Effector memory CD8-positive, alpha-beta T cell (primary cell): ENCODE measurements around the gene ZNF444.
A peak's percentile ranks its signal among the peaks of the same experiment; 100 is the strongest.

Experiments
- ATAC-seq: fragments of 150-1000 bp; cut with Tn5 transposase; replicated peaks from 2 replicates; pipeline ENCODE4 v1.10.0; 2021; ENCODE audit warnings: mild to moderate bottlenecking, moderate library complexity
- DNase-seq, 3 experiments: peaks; one replicate each; pipeline ENCODE4 v3.0.0; 2021
- H3K27ac Mint-ChIP-seq, 2 donors: one replicate each; pipeline ENCODE4 v1.8.0; 2022; ENCODE audit warnings: mild to moderate bottlenecking in 2 of 2, mixed read lengths in 2 of 2, moderate library complexity in 2 of 2
- H3K27me3 Mint-ChIP-seq, 2 donors: one replicate each; pipeline ENCODE4 v1.8.0; 2022; ENCODE audit warnings: mixed read lengths in 2 of 2
- H3K36me3 Mint-ChIP-seq: one replicate; pipeline ENCODE4 v1.8.0; 2022; ENCODE audit warnings: mild to moderate bottlenecking, moderate library complexity, mixed read lengths; ENCODE audit not compliant: insufficient read depth
- H3K4me1 Mint-ChIP-seq, 2 donors: one replicate each; pipeline ENCODE4 v1.8.0; 2022; ENCODE audit warnings: low read depth in 2 of 2, mixed read lengths in 2 of 2
- H3K4me3 Mint-ChIP-seq, 2 donors: one replicate each; pipeline ENCODE4 v1.8.0; 2022; ENCODE audit warnings: mild to moderate bottlenecking in 2 of 2, mixed read lengths in 2 of 2, moderate library complexity in 2 of 2
- H3K9me3 Mint-ChIP-seq, 2 donors: one replicate each; pipeline ENCODE4 v1.8.0; 2022; ENCODE audit warnings: mixed read lengths in 2 of 2

Gene ZNF444

DNA sequence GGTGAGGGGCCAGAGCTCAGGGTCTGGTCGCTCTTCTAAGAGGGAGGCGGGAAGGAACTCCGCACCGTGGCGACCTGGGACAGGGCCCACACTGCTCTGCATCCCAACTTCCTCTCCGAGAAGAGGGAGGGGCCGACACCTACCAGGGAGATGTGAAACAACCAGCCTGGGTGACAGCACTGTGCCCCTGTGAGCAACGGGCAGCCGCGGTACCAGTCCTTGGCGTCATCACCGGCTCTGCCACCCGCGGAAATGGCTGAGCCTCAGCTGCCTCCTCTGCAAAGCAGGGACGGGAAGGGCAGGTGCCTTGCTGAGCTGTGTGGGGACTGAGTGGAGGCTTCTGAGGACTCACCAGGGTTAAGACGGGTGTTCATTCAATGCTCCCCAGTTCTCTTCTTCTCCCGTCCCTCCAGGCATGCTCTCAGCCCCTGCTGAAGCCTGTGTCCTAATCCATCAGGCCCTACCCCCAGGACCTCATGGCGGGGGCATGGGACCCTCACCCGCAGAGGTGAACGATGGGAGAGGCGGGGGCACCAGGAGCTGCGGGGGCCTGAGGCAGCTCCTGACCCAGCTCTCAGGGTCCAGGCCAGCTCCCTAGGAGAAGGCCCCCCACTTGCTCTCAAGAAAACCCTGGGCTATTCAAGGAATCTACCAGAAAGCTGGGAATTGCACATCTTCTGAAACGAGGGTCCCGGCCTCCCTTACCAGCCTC, 29.3 kb upstream of the ZNF444 start:
- H3K36me3 Mint-ChIP-seq, result peaks cover 14% of the 10 kb centered on the region
- no peaks in the 10 kb centered on the region for H3K9me3 Mint-ChIP-seq
- peak overlapping the region; percentile 80 to 93 for H3K27ac Mint-ChIP-seq
- H3K4me3 Mint-ChIP-seq, result peak overlapping the region; percentile 42 to 44
- DNase-seq (peak; percentile 21 to 41 (median 27)), ATAC-seq (peak; percentile 89)
- H3K4me1 Mint-ChIP-seq, result peaks cover 40 to 51% of the 10 kb centered on the region in 2 donors
- no peaks in the 10 kb centered on the region for H3K27me3 Mint-ChIP-seq

DNA sequence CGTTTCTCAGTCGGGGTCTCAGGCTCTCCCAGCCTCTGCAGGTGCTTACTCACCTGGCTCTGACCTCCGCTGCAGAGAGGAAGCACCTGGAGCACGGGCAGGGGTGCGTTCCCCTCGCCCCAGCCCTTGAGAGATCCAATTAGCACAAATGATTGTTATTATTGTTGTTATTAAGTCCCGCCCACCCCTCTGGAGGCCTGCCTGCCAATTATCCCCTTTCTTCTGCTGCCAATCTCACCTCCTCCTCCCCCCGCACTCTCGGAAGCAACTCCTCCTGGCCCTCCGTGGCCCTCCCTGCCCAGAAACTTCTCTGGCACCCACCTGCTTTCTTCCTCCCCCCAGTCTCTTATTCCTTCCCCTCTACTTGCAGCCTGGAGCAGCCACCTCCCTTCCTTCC, 28.8 kb upstream of the ZNF444 start:
- ATAC-seq (no peak), DNase-seq (no peak)
- Mint-ChIP-seq H3K4me3 (peak overlapping the region; percentile 42 to 61), H3K36me3 (peaks cover 16% of the 10 kb centered on the region), H3K9me3 (no peaks in the 10 kb centered on the region), H3K27me3 (no peaks in the 10 kb centered on the region), H3K27ac (peak overlapping the region; percentile 80 to 93), H3K4me1 (peaks cover 41 to 50% of the 10 kb centered on the region in 2 donors)

DNA sequence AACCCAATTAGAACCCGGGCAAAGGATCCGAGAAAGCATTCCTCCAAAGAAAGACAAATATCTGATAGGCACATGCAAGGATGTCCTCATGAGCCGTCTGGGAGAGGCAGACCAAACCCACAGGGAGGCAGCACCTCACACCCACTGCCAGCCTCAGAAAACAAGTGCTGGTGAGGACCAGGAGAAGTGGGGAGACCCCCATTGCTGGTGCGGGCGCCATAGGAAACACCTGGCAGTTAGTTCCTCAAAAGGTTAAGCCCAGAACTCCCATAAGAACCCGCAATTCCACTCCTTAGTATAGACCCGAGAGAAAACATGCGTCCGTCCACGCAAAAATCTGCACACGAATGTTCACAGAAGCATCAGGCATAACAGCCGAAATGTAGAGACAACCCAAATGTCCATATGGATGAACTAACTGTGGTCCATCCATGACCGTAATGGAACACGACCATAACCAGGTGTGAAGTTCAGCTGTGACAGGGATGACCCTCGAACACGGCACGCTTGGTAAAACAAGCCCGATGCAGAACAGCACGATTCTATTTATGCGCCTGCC, 27.9 kb upstream of the ZNF444 start:
- ATAC-seq (no peak), DNase-seq (no peak)
- H3K36me3 Mint-ChIP-seq, result peaks cover 19% of the 10 kb centered on the region
- H3K4me3 Mint-ChIP-seq, result peak overlapping the region in 1 of 2 donors; percentile 61
- H3K9me3 Mint-ChIP-seq, result no peaks in the 10 kb centered on the region
- peaks cover 44 to 50% of the 10 kb centered on the region in 2 donors for H3K4me1 Mint-ChIP-seq
- H3K27ac Mint-ChIP-seq, result peak overlapping the region; percentile 80 to 93
- H3K27me3 Mint-ChIP-seq, result no peaks in the 10 kb centered on the region

DNA sequence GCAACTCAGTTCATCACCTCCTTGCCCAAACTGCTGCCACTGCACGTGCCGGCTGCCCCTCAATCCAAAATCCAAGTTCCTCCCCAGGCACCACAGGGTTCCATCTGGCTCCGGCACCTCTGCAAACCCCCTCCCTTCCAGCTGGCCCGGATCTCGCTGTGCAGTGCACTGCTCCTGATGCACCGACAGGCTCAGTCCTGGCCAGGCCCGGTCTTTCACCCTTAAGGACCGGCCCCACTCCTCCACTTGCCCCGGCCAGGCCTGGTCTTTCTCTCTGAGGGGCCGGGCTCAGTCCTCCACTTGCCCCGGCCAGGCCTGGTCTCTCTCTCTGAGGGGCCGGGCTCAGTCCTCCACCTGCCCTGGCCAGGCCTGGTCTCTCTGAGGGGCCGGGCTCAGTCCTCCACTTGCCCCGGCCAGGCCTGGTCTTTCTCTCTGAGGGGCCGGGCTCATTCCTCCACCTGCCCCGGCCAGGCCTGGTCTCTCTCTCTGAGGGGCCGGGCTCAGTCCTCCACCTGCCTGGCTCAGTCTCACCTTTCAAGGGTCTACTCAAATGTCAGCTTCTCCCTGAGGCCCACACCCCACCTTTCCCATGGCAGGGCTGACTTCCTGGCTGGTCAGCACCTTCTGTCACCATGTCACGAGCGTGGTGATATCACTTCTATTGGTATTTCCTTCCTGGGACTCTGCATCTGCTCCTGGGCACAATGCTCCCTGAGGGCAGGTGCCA, 26.9 kb upstream of the ZNF444 start:
- Mint-ChIP-seq H3K27ac (peak overlapping the region; percentile 54 to 77), H3K4me3 (no peak overlapping the region)

DNA sequence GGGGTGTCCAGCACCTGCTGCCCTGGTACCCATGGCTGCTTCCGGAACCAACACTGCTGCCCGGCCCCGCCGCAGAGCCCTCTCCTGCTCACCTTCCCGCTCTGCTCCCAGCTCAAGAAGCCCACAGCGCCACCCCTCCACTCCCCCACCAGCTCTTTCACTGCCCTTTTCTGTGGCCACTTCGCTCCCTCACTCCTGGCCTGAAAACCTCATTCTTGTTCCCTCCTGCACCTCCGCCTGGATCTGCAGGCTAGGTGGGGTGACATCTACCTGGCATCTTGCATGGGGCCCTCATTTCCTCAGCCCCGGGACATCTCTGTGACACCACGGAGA, 26.3 kb upstream of the ZNF444 start:
- Mint-ChIP-seq H3K9me3 (no peaks in the 10 kb centered on the region), H3K4me3 (no peak overlapping the region), H3K36me3 (peaks cover 21% of the 10 kb centered on the region), H3K27ac (peak overlapping the region; percentile 54 to 77), H3K4me1 (peaks cover 46 to 56% of the 10 kb centered on the region in 2 donors), H3K27me3 (no peaks in the 10 kb centered on the region)
- ATAC-seq (no peak), DNase-seq (no peak)

More for the DNA sequence above, 26.9 kb upstream of the ZNF444 start:
- Mint-ChIP-seq H3K36me3 (peaks cover 21% of the 10 kb centered on the region), H3K4me1 (peaks cover 44 to 51% of the 10 kb centered on the region in 2 donors), H3K9me3 (no peaks in the 10 kb centered on the region), H3K27me3 (no peaks in the 10 kb centered on the region)
- no peak for ATAC-seq
- no peak for DNase-seq

DNA sequence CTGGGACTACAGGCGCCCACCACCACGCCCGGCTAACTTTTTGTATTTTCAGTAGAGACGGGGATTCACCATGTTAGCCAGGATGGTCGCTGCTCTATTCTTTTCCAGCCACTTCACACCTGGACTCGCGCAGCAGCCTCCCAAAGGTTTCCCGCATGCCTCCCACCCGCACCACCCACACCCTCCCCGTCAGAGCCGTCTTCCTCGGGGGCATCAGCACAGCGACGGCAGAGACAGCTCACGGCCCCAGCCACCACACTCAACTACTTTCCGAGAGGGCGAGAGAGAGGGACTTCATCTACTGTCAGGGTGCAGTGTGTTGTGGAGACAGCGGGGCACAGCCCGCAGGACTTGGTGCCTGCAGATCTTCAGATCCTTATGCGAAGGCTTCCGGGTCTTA, 25.6 kb upstream of the ZNF444 start:
- H3K9me3 Mint-ChIP-seq, result no peaks in the 10 kb centered on the region
- no peaks in the 10 kb centered on the region for H3K27me3 Mint-ChIP-seq
- no peak overlapping the region for H3K4me3 Mint-ChIP-seq
- H3K4me1 Mint-ChIP-seq, result peaks cover 51 to 62% of the 10 kb centered on the region in 2 donors
- peak overlapping the region; percentile 54 to 77 for H3K27ac Mint-ChIP-seq
- no peak for ATAC-seq
- no peak for DNase-seq
- peaks cover 26% of the 10 kb centered on the region for H3K36me3 Mint-ChIP-seq

DNA sequence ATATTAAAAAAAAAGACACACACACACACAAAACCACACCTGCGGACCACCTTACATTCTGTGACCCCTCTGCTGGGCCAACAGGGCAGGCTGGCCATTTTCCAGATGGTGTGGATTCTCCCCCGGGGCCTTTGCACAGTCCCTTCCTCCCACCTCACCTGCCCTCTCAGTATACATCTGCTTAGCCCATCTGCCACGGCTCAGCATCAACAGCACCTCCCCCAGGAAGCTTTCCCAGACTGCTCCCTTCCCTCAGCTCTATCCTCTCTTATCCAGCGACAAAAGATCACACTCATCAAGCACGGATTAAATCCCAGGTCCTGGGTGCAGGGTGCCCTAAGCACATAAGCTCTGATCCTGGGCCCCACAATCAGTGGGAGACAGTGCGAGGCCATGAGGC, 24.5 kb upstream of the ZNF444 start:
- Mint-ChIP-seq H3K9me3 (no peaks in the 10 kb centered on the region), H3K27ac (peak overlapping the region in 1 of 2 donors; percentile 73), H3K4me1 (peaks cover 50 to 61% of the 10 kb centered on the region in 2 donors), H3K36me3 (peaks cover 33% of the 10 kb centered on the region), H3K27me3 (no peaks in the 10 kb centered on the region), H3K4me3 (no peak overlapping the region)
- ATAC-seq, result no peak
- DNase-seq, result no peak

DNA sequence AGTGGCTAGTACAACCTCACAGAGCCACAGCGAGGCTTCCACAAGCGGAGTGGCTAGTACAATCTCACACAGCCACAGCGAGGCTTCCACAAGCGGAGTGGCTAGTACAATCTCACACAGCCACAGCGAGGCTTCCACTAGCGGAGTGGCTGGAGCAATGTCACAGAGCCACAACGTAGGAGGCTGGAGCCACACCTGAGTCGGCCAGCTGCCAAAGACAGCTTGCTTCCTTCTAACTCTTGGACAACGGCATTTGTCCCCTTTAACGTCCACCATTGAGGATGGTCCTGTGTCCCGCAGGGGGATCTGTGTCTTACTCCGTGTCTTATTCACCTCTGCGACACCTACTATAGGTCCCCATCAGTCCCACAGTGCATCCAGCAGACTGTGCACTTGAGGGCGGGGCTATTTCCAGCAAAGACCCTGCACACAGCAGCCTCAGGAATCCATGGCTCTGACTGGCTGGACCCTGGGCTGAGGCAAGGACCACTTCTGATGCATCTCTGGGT, 23.7 kb upstream of the ZNF444 start:
- DNase-seq, result no peak
- Mint-ChIP-seq H3K27me3 (no peaks in the 10 kb centered on the region), H3K4me1 (peaks cover 50 to 60% of the 10 kb centered on the region in 2 donors), H3K27ac (no peak overlapping the region), H3K4me3 (no peak overlapping the region), H3K9me3 (no peaks in the 10 kb centered on the region), H3K36me3 (peaks cover 38% of the 10 kb centered on the region)
- ATAC-seq, result no peak

DNA sequence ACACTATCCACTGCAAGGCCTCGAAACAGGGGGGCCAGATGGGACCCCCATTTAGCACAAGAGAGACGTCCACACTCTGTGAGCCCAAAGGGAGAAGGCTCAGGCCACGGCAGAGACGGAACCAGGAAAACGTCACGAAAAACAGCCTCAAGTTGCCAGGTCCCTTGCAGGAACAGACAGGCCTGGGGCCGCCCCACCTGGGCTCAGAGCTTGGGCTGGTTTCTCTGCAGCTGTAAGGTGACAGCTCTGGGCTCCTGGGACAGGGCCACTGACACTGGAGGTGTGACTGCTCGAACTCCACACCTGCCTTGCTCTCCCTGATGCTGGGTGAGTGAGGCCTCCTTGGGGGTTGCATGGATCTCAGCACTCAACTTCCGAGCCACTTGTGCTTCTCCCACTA, 23.2 kb upstream of the ZNF444 start:
- H3K27me3 Mint-ChIP-seq, result no peaks in the 10 kb centered on the region
- no peak overlapping the region for H3K4me3 Mint-ChIP-seq
- DNase-seq (no peak), ATAC-seq (no peak)
- peaks cover 38% of the 10 kb centered on the region for H3K36me3 Mint-ChIP-seq
- H3K9me3 Mint-ChIP-seq, result no peaks in the 10 kb centered on the region
- H3K27ac Mint-ChIP-seq, result peak overlapping the region in 1 of 2 donors; percentile 88
- H3K4me1 Mint-ChIP-seq, result peaks cover 47 to 55% of the 10 kb centered on the region in 2 donors

DNA sequence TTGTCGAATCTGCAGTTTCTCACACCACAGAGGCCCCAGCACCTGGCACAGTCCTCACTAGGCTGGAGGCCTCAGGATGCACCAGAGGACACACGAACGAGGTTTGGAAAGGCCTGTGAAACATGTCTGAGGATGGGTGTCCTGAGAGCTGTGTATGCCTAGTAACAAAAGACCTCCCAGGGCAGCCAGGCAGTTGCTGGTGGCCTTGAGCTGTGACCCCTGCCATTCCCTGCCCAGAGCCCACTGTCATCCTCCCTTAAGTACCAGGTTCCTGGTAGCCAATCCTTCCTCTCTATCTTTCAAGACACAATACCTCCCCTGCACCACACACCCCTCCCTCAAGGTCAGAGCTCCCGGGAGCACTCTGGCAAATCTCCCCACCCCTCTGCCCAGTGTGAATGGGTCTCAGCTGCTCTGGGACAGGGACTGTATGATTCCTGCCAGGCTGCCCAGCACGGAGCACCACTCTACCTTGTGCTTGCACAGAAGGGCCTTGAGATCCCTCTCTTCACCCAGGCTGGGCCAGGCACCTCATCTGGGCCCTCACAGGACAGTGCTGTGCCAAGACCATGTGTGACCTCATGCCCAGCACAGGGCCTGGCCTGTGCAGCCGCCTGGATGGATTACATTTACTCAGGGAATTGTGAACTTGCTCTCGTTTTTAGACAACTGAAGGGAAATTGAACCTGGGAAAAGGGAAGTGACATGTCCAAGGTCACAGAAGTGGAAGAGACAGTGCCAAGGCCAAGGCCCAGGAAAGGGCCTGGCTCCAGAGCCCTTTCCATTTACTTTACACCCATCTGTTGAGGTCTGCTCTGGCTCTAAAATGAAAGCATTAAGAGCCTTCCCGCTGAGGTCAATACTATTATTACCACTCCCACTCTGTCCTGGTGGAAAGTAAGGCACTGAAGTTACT, 22.2 kb upstream of the ZNF444 start:
- no peaks in the 10 kb centered on the region for H3K9me3 Mint-ChIP-seq
- H3K4me1 Mint-ChIP-seq, result peaks cover 42 to 49% of the 10 kb centered on the region in 2 donors
- peaks cover 35% of the 10 kb centered on the region for H3K36me3 Mint-ChIP-seq
- H3K27ac Mint-ChIP-seq, result peak overlapping the region; percentile 87 to 88
- ATAC-seq (no peak), DNase-seq (no peak)
- no peaks in the 10 kb centered on the region for H3K27me3 Mint-ChIP-seq
- H3K4me3 Mint-ChIP-seq, result peak overlapping the region; percentile 95

DNA sequence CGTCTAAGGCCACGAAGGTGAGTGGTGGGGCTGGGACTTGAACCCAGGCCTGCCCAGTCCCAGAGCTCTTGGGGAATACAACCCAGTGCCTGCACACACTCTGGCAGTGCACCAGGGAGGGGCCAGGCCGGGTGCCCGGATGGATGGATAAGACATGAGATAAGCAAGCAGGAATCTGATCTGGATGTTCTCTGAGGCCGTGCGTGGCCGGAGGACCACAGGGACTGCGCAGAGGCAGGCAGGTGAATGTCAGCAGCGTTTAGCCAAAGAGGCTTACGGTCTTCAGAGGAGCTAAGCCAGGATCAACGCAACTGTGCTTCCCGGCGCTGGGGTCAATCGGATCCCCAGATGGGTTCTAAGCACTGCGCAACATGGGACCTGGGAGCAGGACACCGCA, 21.5 kb upstream of the ZNF444 start:
- DNase-seq, result no peak
- Mint-ChIP-seq H3K9me3 (no peaks in the 10 kb centered on the region), H3K4me1 (peaks cover 38 to 44% of the 10 kb centered on the region in 2 donors), H3K27me3 (no peaks in the 10 kb centered on the region), H3K27ac (peak overlapping the region; percentile 87 to 88), H3K36me3 (peaks cover 30% of the 10 kb centered on the region), H3K4me3 (peak overlapping the region; percentile 95)
- no peak for ATAC-seq

DNA sequence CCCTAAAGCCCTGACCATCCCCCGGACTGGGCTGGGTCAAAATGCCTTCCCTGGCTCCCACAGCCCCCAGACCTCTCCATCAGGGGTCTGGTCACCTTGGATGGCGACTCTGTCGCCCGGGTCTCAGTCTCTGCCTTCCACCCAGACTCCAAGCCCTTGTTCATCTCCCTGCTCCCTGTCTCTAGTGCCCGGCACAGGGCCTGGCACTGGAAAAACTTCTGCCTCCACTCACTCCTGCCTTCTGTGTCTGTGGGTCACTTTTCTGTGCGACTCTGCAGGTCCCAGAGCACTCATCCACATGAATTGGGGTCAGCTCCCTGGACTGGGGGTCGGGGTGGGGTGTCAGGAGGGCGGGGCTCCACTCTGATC, 21.1 kb upstream of the ZNF444 start:
- Mint-ChIP-seq H3K36me3 (peaks cover 29% of the 10 kb centered on the region), H3K9me3 (no peaks in the 10 kb centered on the region), H3K4me3 (peak overlapping the region; percentile 95), H3K4me1 (peaks cover 34 to 40% of the 10 kb centered on the region in 2 donors), H3K27ac (peak overlapping the region; percentile 87 to 88), H3K27me3 (no peaks in the 10 kb centered on the region)
- DNase-seq, result no peak
- no peak for ATAC-seq
